Measurements from ENCODE around the gene GGT5. TPM values are rescaled to one million over a fixed set of nuclear protein-coding genes. Genes with fewer than 3 reads are reported as not detected.
A peak's percentile ranks its signal among the peaks of the same experiment; 100 is the strongest.
"Not testable (repeated sequence)": the region's sequence is repeated elsewhere in the genome, so short reads cannot be mapped to it uniquely, and the experiment has no call there.

The GGT5 gene
- total RNA-seq, 1 donor from 2014 or later: 4.9 TPM

GRCh38 chr22:24201681-24202614, 42.9 kb downstream of the GGT5 start:
- DNase-seq: no peak

GRCh38 chr22:24200619-24201212, 44.2 kb downstream of the GGT5 start:
- DNase-seq: no peak

- no peak for DNase-seq
These were observed 46.2 kb downstream of the GGT5 start for GRCh38 chr22:24198682-24199052.

GRCh38 chr22:24191893-24192292, 53.0 kb downstream of the GGT5 start:
- DNase-seq: no peak

GRCh38 chr22:24191381-24191841, 53.5 kb downstream of the GGT5 start:
- no peak for DNase-seq

GRCh38 chr22:24190596-24191208, 54.2 kb downstream of the GGT5 start:
- no peak for DNase-seq

GRCh38 chr22:24190159-24190540, 54.7 kb downstream of the GGT5 start:
- DNase-seq: no peak

- DNase-seq: peak; percentile 79
These were observed 55.4 kb downstream of the GGT5 start for GRCh38 chr22:24189249-24190158.

- DNase-seq: no peak
These were observed 56.1 kb downstream of the GGT5 start for GRCh38 chr22:24188705-24189248.

GRCh38 chr22:24187731-24188644, 56.9 kb downstream of the GGT5 start:
- no peak for DNase-seq

- no peak for DNase-seq
These were observed 57.8 kb downstream of the GGT5 start for GRCh38 chr22:24186892-24187670.

GRCh38 chr22:24186352-24186740, 58.5 kb downstream of the GGT5 start:
- DNase-seq: no peak

- DNase-seq: no peak
These were observed 59.2 kb downstream of the GGT5 start for GRCh38 chr22:24185501-24186351.

- no peak for DNase-seq
These were observed 59.8 kb downstream of the GGT5 start for GRCh38 chr22:24185001-24185500.

GRCh38 chr22:24184057-24184798, 60.7 kb downstream of the GGT5 start:
- no peak for DNase-seq

- no peak for DNase-seq
These were observed 61.4 kb downstream of the GGT5 start for GRCh38 chr22:24183321-24184031.

- not testable (repeated sequence) for DNase-seq
These were observed 62.0 kb downstream of the GGT5 start for GRCh38 chr22:24182900-24183246.
